Skeletal muscle tissue (tissue), 4 donors: ENCODE data around the gene RWDD4. TPM values are rescaled to one million over a fixed set of nuclear protein-coding genes. Genes with fewer than 3 reads are reported as not detected.

ENCODE experiments used
- H3K27ac ChIP-seq: one replicate; pipeline ENCODE4 v1.7.0; 2013; ENCODE audit warnings: mild to moderate bottlenecking, low read depth, low read length, inconsistent platforms
- H3K27me3 ChIP-seq, 3 donors: one replicate each; pipeline ENCODE4 v1.7.0; 2013; ENCODE audit warnings: low read length in 3 of 3; ENCODE audit not compliant: control insufficient read depth in 3 of 3, insufficient read depth in 3 of 3
- H3K36me3 ChIP-seq, 3 donors: one replicate each; pipeline ENCODE4 v1.7.0; 2013; ENCODE audit warnings: low read length in 3 of 3; ENCODE audit not compliant: control insufficient read depth in 3 of 3, insufficient read depth in 3 of 3
- H3K4me1 ChIP-seq, 3 donors: one replicate each; pipeline ENCODE4 v1.7.0; 2013; ENCODE audit warnings: low read length in 3 of 3, mild to moderate bottlenecking in 3 of 3; ENCODE audit not compliant: control insufficient read depth in 3 of 3, insufficient read depth in 3 of 3
- H3K4me3 ChIP-seq, 3 donors: one replicate each; pipeline ENCODE4 v1.7.0; 2013; ENCODE audit warnings: low read length in 3 of 3
- H3K9ac ChIP-seq, 3 donors: one replicate each; pipeline ENCODE4 v1.7.0; 2013; ENCODE audit warnings: low read length in 3 of 3, mild to moderate bottlenecking in 3 of 3, moderate library complexity in 2 of 3, low read depth in 1 of 3
- H3K9me3 ChIP-seq, 3 donors: one replicate each; pipeline ENCODE4 v1.7.0; 2013; ENCODE audit warnings: low read length in 3 of 3; ENCODE audit not compliant: control insufficient read depth in 3 of 3
- total RNA-seq: library from RNA; depleted of rRNA; stranded (reverse); fragments of >200 nt; gene quantifications from one replicate; pipeline ENCODE4 v1.2.3, GENCODE V29; 2014
- donor health status: Osteomylitis.

RWDD4 gene
- total RNA-seq, 1 donor from 2014 or later = 13.6 TPM

GRCh38 chr4:183674153-183674552 is 15.2 kb upstream of the RWDD4 start:
- no peaks in the 10 kb centered on the region for H3K9me3 ChIP-seq
- peaks cover 7 to 43% (median 30%) of the 10 kb centered on the region in 3 donors for H3K36me3 ChIP-seq
- no peak overlapping the region for H3K4me3 ChIP-seq
- no peak overlapping the region for H3K9ac ChIP-seq
- no peak overlapping the region for H3K27ac ChIP-seq
- no peaks in the 10 kb centered on the region for H3K4me1 ChIP-seq
- H3K27me3 ChIP-seq = no peaks in the 10 kb centered on the region

- Histone ChIP-seq H3K9me3 (no peaks in the 10 kb centered on the region), H3K27ac (no peak overlapping the region), H3K9ac (no peak overlapping the region), H3K4me3 (no peak overlapping the region), H3K4me1 (no peaks in the 10 kb centered on the region), H3K36me3 (peaks cover 16 to 51% (median 47%) of the 10 kb centered on the region in 3 donors), H3K27me3 (no peaks in the 10 kb centered on the region)
Measured at GRCh38 chr4:183670960-183671555, 12.1 kb upstream of the RWDD4 start.

DNA sequence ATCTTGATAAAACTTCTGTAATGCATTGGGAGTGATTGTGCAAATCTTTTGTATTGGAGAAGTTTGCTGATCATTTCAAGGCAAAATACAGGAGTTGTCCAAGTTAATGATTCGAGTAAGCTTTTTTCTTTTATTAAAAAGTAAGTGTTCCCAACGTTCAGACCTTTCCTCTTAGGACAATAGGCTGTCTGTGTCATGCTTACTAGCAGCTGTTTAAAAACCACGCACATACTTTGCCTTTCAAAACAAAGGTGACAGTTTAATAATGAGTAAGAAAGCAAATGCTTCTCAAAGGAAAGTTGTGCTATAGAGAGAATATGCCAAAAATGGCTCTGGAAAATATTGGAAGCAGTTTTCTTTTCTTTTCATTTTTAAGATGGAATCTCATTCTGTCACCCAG is 11.3 kb upstream of the RWDD4 start:
- H3K27ac ChIP-seq = no peak overlapping the region
- H3K27me3 ChIP-seq = no peaks in the 10 kb centered on the region
- H3K4me3 ChIP-seq = no peak overlapping the region
- H3K9ac ChIP-seq = no peak overlapping the region
- peaks cover 20 to 58% (median 53%) of the 10 kb centered on the region in 3 donors for H3K36me3 ChIP-seq
- no peaks in the 10 kb centered on the region for H3K4me1 ChIP-seq
- no peaks in the 10 kb centered on the region for H3K9me3 ChIP-seq

GRCh38 chr4:183666088-183666487 is 7.1 kb upstream of the RWDD4 start:
- Histone ChIP-seq H3K27ac (no peak overlapping the region), H3K9ac (no peak overlapping the region), H3K27me3 (no peaks in the 10 kb centered on the region), H3K9me3 (no peaks in the 10 kb centered on the region), H3K4me3 (no peak overlapping the region), H3K36me3 (peaks cover 23 to 55% (median 43%) of the 10 kb centered on the region in 3 donors), H3K4me1 (no peaks in the 10 kb centered on the region)

GRCh38 chr4:183659872-183660242 is 872 bp upstream of the RWDD4 start:
- H3K4me3 ChIP-seq = peak overlapping the region; percentile 71 to 97 (median 82)
- H3K4me1 ChIP-seq = peaks cover 8 to 11% (median 11%) of the 10 kb centered on the region in 3 donors
- no peaks in the 10 kb centered on the region for H3K27me3 ChIP-seq
- H3K9me3 ChIP-seq = no peaks in the 10 kb centered on the region
- H3K9ac ChIP-seq = peak overlapping the region; percentile 75 to 97 (median 83)
- H3K27ac ChIP-seq = peak overlapping the region; percentile 91
- peaks cover 0 to 7% (median 3%) of the 10 kb centered on the region in 3 donors for H3K36me3 ChIP-seq

DNA sequence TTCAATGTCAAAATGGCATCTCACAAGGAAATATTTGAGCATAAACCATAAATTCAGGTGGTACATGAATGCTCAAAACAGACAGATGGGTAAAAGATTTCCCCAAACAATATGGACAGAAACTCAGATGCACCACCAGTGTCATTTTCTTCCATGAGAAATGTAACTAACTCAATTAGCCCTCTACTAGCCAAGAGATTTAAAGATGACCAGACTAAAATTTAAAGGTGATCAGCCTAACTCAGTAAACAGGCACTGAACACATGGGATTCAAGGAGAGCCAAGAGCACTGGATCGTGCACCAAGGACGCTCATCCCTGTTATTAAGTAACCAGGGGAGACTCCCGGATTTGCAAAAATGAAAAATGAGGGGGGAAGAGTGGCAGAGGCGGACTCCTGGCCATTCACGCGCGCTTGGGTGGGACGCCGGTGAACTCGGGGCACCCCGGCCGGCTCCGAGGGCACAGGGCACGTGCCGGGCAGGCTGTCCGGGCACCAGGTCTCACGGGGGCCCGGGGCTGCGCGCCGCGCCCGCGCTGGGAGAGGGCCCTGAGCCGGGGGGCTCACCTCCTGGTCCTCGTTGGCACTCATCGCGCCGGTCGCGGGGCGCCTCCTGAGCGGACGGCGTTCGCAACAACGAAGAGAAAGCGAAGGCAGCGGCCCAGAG is 490 bp downstream of the RWDD4 start:
- no peaks in the 10 kb centered on the region for H3K27me3 ChIP-seq
- H3K9me3 ChIP-seq = no peaks in the 10 kb centered on the region
- peak overlapping the region; percentile 91 for H3K27ac ChIP-seq
- peaks cover 0 to 14% (median 5%) of the 10 kb centered on the region in 3 donors for H3K36me3 ChIP-seq
- H3K4me1 ChIP-seq = peaks cover 8 to 11% (median 11%) of the 10 kb centered on the region in 3 donors
- peak overlapping the region; percentile 71 to 97 (median 92) for H3K4me3 ChIP-seq
- H3K9ac ChIP-seq = peak overlapping the region; percentile 83 to 97 (median 90)

- Histone ChIP-seq H3K27me3 (no peaks in the 10 kb centered on the region), H3K27ac (no peak overlapping the region), H3K4me1 (peaks cover 8 to 11% (median 11%) of the 10 kb centered on the region in 3 donors), H3K9ac (peak overlapping the region in 2 of 3 donors; percentile 83 to 97), H3K9me3 (no peaks in the 10 kb centered on the region), H3K36me3 (peaks cover 0 to 22% (median 14%) of the 10 kb centered on the region in 3 donors), H3K4me3 (peak overlapping the region in 2 of 3 donors; percentile 92 to 97)
Measured at GRCh38 chr4:183657564-183657963, 1.4 kb downstream of the RWDD4 start.

- Histone ChIP-seq H3K36me3 (peaks cover 23 to 49% (median 40%) of the 10 kb centered on the region in 3 donors), H3K27ac (no peak overlapping the region), H3K9ac (no peak overlapping the region), H3K27me3 (no peaks in the 10 kb centered on the region), H3K9me3 (no peaks in the 10 kb centered on the region), H3K4me3 (no peak overlapping the region), H3K4me1 (peaks cover 0 to 2% (median 0%) of the 10 kb centered on the region in 3 donors)
Measured at GRCh38 chr4:183645326-183645725, 13.7 kb downstream of the RWDD4 start.

- no peaks in the 10 kb centered on the region for H3K27me3 ChIP-seq
- H3K4me1 ChIP-seq = no peaks in the 10 kb centered on the region
- H3K4me3 ChIP-seq = no peak overlapping the region
- peaks cover 6 to 8% (median 6%) of the 10 kb centered on the region in 3 donors for H3K36me3 ChIP-seq
- no peak overlapping the region for H3K27ac ChIP-seq
- no peaks in the 10 kb centered on the region for H3K9me3 ChIP-seq
- H3K9ac ChIP-seq = no peak overlapping the region
Measured at GRCh38 chr4:183639291-183639690, 19.7 kb downstream of the RWDD4 start.

GRCh38 chr4:183638436-183638835 is 20.5 kb downstream of the RWDD4 start:
- peaks cover 0 to 4% (median 3%) of the 10 kb centered on the region in 3 donors for H3K36me3 ChIP-seq
- no peaks in the 10 kb centered on the region for H3K4me1 ChIP-seq
- no peaks in the 10 kb centered on the region for H3K27me3 ChIP-seq
- no peaks in the 10 kb centered on the region for H3K9me3 ChIP-seq
- no peak overlapping the region for H3K27ac ChIP-seq
- H3K4me3 ChIP-seq = no peak overlapping the region
- H3K9ac ChIP-seq = no peak overlapping the region
